ENCODE results near the gene SIGLEC8. TPM values are rescaled to one million over a fixed set of nuclear protein-coding genes. Genes with fewer than 3 reads are reported as not detected.
"Not testable (repeated sequence)": the region's sequence is repeated elsewhere in the genome, so short reads cannot be mapped to it uniquely, and the experiment has no call there.

SIGLEC8 gene
- total and polyA plus RNA-seq, 2 donors, result 2.1 TPM

DNA sequence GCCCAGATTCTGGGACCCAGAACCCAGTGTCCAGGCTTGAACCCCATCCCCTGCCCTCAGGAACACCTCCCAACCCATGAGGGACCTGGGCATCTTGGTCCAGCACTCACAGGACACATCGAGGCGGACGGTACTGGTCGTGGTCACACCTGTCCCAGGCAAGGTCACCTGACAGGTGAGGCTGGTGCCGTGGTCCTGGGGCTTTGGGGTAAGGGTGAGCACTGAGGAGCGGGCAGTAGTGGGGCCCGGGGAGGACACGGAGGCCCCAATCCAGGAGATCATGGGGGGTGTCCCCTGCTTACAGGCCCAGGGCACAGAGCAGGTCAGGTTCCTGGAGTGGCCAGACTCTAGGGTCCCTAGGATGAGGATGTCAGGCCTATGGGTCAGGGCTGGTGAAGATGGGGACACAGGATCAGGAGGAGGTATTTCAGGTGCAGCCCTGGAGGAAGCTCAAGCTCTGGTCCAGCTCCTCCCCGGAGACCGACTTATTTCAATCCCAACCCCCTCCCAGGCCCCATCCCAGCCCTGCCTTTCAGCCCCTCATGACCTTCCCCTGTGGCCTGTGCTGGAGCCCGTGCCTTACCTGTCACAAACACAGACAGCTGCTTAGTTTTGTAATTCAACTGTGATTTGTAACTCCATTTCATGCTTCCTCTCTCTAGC is 772 bp downstream of the SIGLEC8 start:
- WGBS, result 96% methylated on average over 11 of the region's 11 CpGs
- Histone ChIP-seq H3K36me3 (ENCODE audit: control insufficient read depth in 2 of 2, insufficient read depth in 2 of 2, low read length in 1 of 2) (no peaks in the 10 kb centered on the region), H3K27ac (ENCODE audit: low read depth in 1 of 2, low read length in 1 of 2) (peak overlapping the region in 1 of 2 donors; percentile 26), H3K27me3 (ENCODE audit: control insufficient read depth in 2 of 2, insufficient read depth in 1 of 2, low read length in 1 of 2) (peaks cover 0 to 5% of the 10 kb centered on the region in 2 donors), H3K4me3 (ENCODE audit: low read length in 2 of 2) (no peak overlapping the region), H3K9me3 (ENCODE audit: control insufficient read depth in 2 of 2, insufficient read depth in 1 of 2, low read length in 1 of 2) (no peaks in the 10 kb centered on the region), H3K4me1 (ENCODE audit: control insufficient read depth in 2 of 2, insufficient read depth in 2 of 2, low read length in 2 of 2) (no peaks in the 10 kb centered on the region)
- no peak for DNase-seq (ENCODE audit: low read depth in 6 of 9, low spot score in 9 of 9)

DNA sequence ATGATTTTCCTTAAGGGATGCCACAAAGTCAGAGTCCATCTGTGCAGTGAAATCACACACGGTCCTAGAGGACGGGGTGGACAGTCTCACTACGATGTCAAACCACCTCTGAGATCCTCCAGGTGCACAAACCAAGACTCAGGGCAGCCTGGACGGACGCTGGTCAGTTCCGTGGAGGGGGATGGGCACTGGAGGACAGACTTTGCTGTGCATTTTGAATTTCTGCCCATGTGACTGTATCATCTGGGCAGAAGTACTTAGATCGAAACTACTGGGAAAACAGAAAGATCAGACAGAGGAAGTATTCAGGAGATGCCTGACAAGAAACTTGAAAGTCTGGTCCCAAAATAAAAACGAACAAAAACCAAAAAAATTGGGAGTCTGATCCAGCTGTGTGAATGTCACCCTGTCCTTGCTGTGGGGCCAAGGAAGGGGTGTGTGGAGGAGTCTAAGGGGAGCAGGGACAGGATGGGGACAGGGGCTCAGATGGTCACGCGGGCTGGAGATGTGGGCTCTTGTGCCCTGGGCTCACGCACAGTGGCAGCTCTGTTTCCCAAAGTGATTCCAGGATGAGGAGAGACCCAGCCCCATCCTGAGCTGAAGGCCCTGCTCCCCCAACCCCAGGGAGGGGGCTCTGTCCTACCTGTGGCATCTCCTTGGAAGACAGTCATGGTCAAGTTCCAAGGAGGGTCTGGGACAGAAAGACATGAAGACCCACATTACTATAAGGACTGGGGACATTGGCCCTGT is 1.5 kb downstream of the SIGLEC8 start:
- peaks cover 0 to 2% of the 10 kb centered on the region in 2 donors for H3K27me3 ChIP-seq (ENCODE audit: control insufficient read depth in 2 of 2, insufficient read depth in 1 of 2, low read length in 1 of 2)

GRCh38 chr19:51450730-51451307 is 7.4 kb downstream of the SIGLEC8 start:
- H3K9me3 ChIP-seq (ENCODE audit: control insufficient read depth in 2 of 2, insufficient read depth in 1 of 2, low read length in 1 of 2), result no peaks in the 10 kb centered on the region
- WGBS, result 93% methylated on average over 5 of the region's 5 CpGs
- no peak overlapping the region for H3K27ac ChIP-seq (ENCODE audit: low read depth in 1 of 2, low read length in 1 of 2)
- H3K36me3 ChIP-seq (ENCODE audit: control insufficient read depth in 2 of 2, insufficient read depth in 2 of 2, low read length in 1 of 2), result no peaks in the 10 kb centered on the region
- H3K4me1 ChIP-seq (ENCODE audit: control insufficient read depth in 2 of 2, insufficient read depth in 2 of 2, low read length in 2 of 2), result peaks cover 0 to 8% of the 10 kb centered on the region in 2 donors
- no peak for DNase-seq (ENCODE audit: low read depth in 6 of 9, low spot score in 9 of 9)
- no peak overlapping the region for H3K4me3 ChIP-seq (ENCODE audit: low read length in 2 of 2)
- no peaks in the 10 kb centered on the region for H3K27me3 ChIP-seq (ENCODE audit: control insufficient read depth in 2 of 2, insufficient read depth in 1 of 2, low read length in 1 of 2)

More for the DNA sequence above, 1.5 kb downstream of the SIGLEC8 start:
- WGBS, result 92% methylated on average over 11 of the region's 11 CpGs
- Histone ChIP-seq H3K4me1 (ENCODE audit: control insufficient read depth in 2 of 2, insufficient read depth in 2 of 2, low read length in 2 of 2) (no peaks in the 10 kb centered on the region), H3K27ac (ENCODE audit: low read depth in 1 of 2, low read length in 1 of 2) (no peak overlapping the region), H3K9me3 (ENCODE audit: control insufficient read depth in 2 of 2, insufficient read depth in 1 of 2, low read length in 1 of 2) (no peaks in the 10 kb centered on the region), H3K4me3 (ENCODE audit: low read length in 2 of 2) (no peak overlapping the region), H3K36me3 (ENCODE audit: control insufficient read depth in 2 of 2, insufficient read depth in 2 of 2, low read length in 1 of 2) (no peaks in the 10 kb centered on the region)
- no peak for DNase-seq (ENCODE audit: low read depth in 6 of 9, low spot score in 9 of 9)

DNA sequence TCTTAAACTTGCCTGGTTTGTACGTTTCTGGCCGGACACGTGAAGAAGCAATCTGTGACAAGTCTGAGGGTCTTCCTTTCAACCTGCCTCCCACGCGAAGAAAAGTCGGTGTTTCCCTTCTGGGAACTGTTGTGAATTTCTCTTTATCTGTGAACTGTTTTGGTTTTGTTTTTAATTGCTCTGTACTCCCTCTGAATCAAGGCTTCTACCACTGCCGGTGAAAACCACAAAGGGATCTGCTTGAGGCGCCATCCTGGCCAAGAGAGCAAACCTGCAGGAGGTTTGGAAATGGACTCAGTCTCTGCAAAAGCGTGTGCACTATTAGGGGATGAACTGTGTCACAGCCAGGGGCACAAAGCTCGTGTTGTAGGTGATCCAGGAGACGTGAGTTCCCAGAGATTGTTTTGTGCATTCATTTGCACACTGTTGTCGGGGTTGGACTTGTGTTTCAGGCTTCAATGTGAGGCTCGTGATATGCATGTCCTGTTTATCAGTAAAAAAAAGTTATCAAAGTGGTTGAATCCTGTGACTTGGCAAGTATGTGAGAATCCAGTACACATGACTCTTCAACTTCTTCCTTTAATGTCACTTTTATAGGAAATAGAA is 9.7 kb downstream of the SIGLEC8 start:
- H3K27ac ChIP-seq (ENCODE audit: low read depth in 1 of 2, low read length in 1 of 2), result no peak overlapping the region
- no peaks in the 10 kb centered on the region for H3K27me3 ChIP-seq (ENCODE audit: control insufficient read depth in 2 of 2, insufficient read depth in 1 of 2, low read length in 1 of 2)
- WGBS, result 5% methylated on average over 13 of the region's 13 CpGs
- no peaks in the 10 kb centered on the region for H3K36me3 ChIP-seq (ENCODE audit: control insufficient read depth in 2 of 2, insufficient read depth in 2 of 2, low read length in 1 of 2)
- H3K9me3 ChIP-seq (ENCODE audit: control insufficient read depth in 2 of 2, insufficient read depth in 1 of 2, low read length in 1 of 2), result no peaks in the 10 kb centered on the region
- H3K4me1 ChIP-seq (ENCODE audit: control insufficient read depth in 2 of 2, insufficient read depth in 2 of 2, low read length in 2 of 2), result peaks cover 0 to 8% of the 10 kb centered on the region in 2 donors
- no peak overlapping the region for H3K4me3 ChIP-seq (ENCODE audit: low read length in 2 of 2)
- DNase-seq (ENCODE audit: low read depth in 6 of 9, low spot score in 9 of 9), result peak in 1 of 9 donors; percentile 17

GRCh38 chr19:51448011-51448410 is 10.2 kb downstream of the SIGLEC8 start:
- Histone ChIP-seq H3K36me3 (ENCODE audit: control insufficient read depth in 2 of 2, insufficient read depth in 2 of 2, low read length in 1 of 2) (no peaks in the 10 kb centered on the region), H3K4me1 (ENCODE audit: control insufficient read depth in 2 of 2, insufficient read depth in 2 of 2, low read length in 2 of 2) (peaks cover 0 to 8% of the 10 kb centered on the region in 2 donors), H3K4me3 (ENCODE audit: low read length in 2 of 2) (no peak overlapping the region), H3K27me3 (ENCODE audit: control insufficient read depth in 2 of 2, insufficient read depth in 1 of 2, low read length in 1 of 2) (no peaks in the 10 kb centered on the region), H3K9me3 (ENCODE audit: control insufficient read depth in 2 of 2, insufficient read depth in 1 of 2, low read length in 1 of 2) (no peaks in the 10 kb centered on the region), H3K27ac (ENCODE audit: low read depth in 1 of 2, low read length in 1 of 2) (no peak overlapping the region)
- WGBS, result 93% methylated on average over 7 of the region's 7 CpGs
- no peak for DNase-seq (ENCODE audit: low read depth in 6 of 9, low spot score in 9 of 9)

- H3K4me3 ChIP-seq (ENCODE audit: low read length in 2 of 2); H3K9me3 ChIP-seq (ENCODE audit: control insufficient read depth in 2 of 2, insufficient read depth in 1 of 2, low read length in 1 of 2); H3K27me3 ChIP-seq (ENCODE audit: control insufficient read depth in 2 of 2, insufficient read depth in 1 of 2, low read length in 1 of 2); H3K4me1 ChIP-seq (ENCODE audit: control insufficient read depth in 2 of 2, insufficient read depth in 2 of 2, low read length in 2 of 2); H3K27ac ChIP-seq (ENCODE audit: low read depth in 1 of 2, low read length in 1 of 2); DNase-seq (ENCODE audit: low read depth in 6 of 9, low spot score in 9 of 9); H3K36me3 ChIP-seq (ENCODE audit: control insufficient read depth in 2 of 2, insufficient read depth in 2 of 2, low read length in 1 of 2): not testable (repeated sequence)
- 95% methylated on average over 3 of the region's 3 CpGs for WGBS
These were observed 10.7 kb downstream of the SIGLEC8 start for GRCh38 chr19:51447510-51447909.

- DNase-seq (ENCODE audit: low read depth in 6 of 9, low spot score in 9 of 9), result peak; percentile 46 to 87 (median 71)
- H3K36me3 ChIP-seq (ENCODE audit: control insufficient read depth in 2 of 2, insufficient read depth in 2 of 2, low read length in 1 of 2), result no peaks in the 10 kb centered on the region
- peaks cover 0 to 3% of the 10 kb centered on the region in 2 donors for H3K27me3 ChIP-seq (ENCODE audit: control insufficient read depth in 2 of 2, insufficient read depth in 1 of 2, low read length in 1 of 2)
- H3K4me1 ChIP-seq (ENCODE audit: control insufficient read depth in 2 of 2, insufficient read depth in 2 of 2, low read length in 2 of 2), result peaks cover 16 to 20% of the 10 kb centered on the region in 2 donors
- H3K4me3 ChIP-seq (ENCODE audit: low read length in 2 of 2), result peak overlapping the region; percentile 28 to 33
- H3K9me3 ChIP-seq (ENCODE audit: control insufficient read depth in 2 of 2, insufficient read depth in 1 of 2, low read length in 1 of 2), result no peaks in the 10 kb centered on the region
- peak overlapping the region; percentile 22 to 79 for H3K27ac ChIP-seq (ENCODE audit: low read depth in 1 of 2, low read length in 1 of 2)
- WGBS, result 13% methylated on average over 31 of the region's 31 CpGs
These were observed 16.6 kb downstream of the SIGLEC8 start for GRCh38 chr19:51441410-51442390.

DNA sequence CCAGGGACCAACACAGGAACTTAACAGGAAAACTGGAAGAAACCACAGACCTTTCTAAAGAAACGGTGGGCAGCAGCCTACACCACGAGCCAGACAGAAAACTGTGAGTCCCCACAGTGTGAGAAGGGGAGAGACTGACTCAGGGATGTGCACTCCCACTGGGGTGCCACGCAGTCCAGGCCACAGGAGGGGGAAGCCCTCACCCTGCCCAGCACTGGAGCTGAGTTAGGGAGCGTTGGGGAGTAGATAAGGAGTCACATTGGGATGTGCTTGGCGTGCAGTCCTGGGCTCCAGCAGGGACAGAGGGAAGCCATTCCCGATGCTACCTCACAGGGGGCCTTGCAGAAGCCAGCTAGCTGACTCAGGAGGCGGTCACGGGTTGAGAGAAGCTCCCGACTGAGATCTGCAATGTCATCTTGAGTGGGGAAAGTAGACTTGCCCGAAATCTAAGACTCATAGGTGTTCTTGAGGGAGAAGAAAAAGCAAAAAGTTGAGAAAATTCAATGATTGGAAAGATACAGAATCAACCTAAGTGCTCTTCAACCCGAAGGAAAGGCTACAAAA is 17.3 kb downstream of the SIGLEC8 start:
- no peak for DNase-seq (ENCODE audit: low read depth in 6 of 9, low spot score in 9 of 9)
- peaks cover 0 to 5% of the 10 kb centered on the region in 2 donors for H3K27me3 ChIP-seq (ENCODE audit: control insufficient read depth in 2 of 2, insufficient read depth in 1 of 2, low read length in 1 of 2)
- H3K27ac ChIP-seq (ENCODE audit: low read depth in 1 of 2, low read length in 1 of 2), result peak overlapping the region in 1 of 2 donors; percentile 79
- no peaks in the 10 kb centered on the region for H3K9me3 ChIP-seq (ENCODE audit: control insufficient read depth in 2 of 2, insufficient read depth in 1 of 2, low read length in 1 of 2)
- H3K36me3 ChIP-seq (ENCODE audit: control insufficient read depth in 2 of 2, insufficient read depth in 2 of 2, low read length in 1 of 2), result no peaks in the 10 kb centered on the region
- H3K4me3 ChIP-seq (ENCODE audit: low read length in 2 of 2), result peak overlapping the region; percentile 28 to 33
- 7% methylated on average over 11 of the region's 11 CpGs for WGBS
- H3K4me1 ChIP-seq (ENCODE audit: control insufficient read depth in 2 of 2, insufficient read depth in 2 of 2, low read length in 2 of 2), result peaks cover 16 to 20% of the 10 kb centered on the region in 2 donors

Data from thymus (tissue), 11 donors.